A673 (cell line): Measurements from ENCODE around the gene ZNF816. TPM values are rescaled to one million over a fixed set of nuclear protein-coding genes. Genes with fewer than 3 reads are reported as not detected.
"Not testable (repeated sequence)": the region's sequence is repeated elsewhere in the genome, so short reads cannot be mapped to it uniquely, and the experiment has no call there.

ENCODE experiments used
- BruUV-seq: library from RNA; stranded (reverse); fragments of 400-500 nt; replicated peaks from 2 replicates; lab custom pipeline; 2021; lab: Mats Ljungman, UMichigan
- CTCF ChIA-PET: fragments of 300-600 bp; sonication (Branson Sonifier 250); formaldehyde crosslinking; loops from one replicate; lab custom pipeline; 2022; ENCODE audit warnings: antibody characterized with exemption; lab: Charles Lee
- POLR2A ChIA-PET: fragments of 300-600 bp; sonication (Branson Sonifier 250); formaldehyde crosslinking; loops from one replicate; lab custom pipeline; 2022; ENCODE audit warnings: antibody characterized with exemption; ENCODE audit not compliant: low non-redundant PET; lab: Charles Lee
- DNase-seq: peaks from one replicate; pipeline ENCODE4 v3.0.0-alpha.2; 2015; ENCODE audit warnings: low spot score
- H3K27ac ChIP-seq: fragments of 200-600 bp; sonication (generic); 2 replicates; pipeline ENCODE4 v1.5.1; 2016; ENCODE audit warnings: mixed run types, low read depth, mild to moderate bottlenecking, mixed read lengths, antibody characterized with exemption, low read length; ENCODE audit not compliant: poor library complexity, severe bottlenecking
- H3K27me3 ChIP-seq: fragments of 200-600 bp; sonication (generic); replicated peaks from 2 replicates; pipeline ENCODE4 v1.6.1; 2017; ENCODE audit warnings: mixed run types, low read depth, mild to moderate bottlenecking, mixed read lengths, antibody characterized with exemption, low read length; ENCODE audit not compliant: insufficient read depth, poor library complexity
- H3K36me3 ChIP-seq: fragments of 200-600 bp; sonication (generic); 2 replicates; pipeline ENCODE4 v1.6.1; 2016; ENCODE audit warnings: mixed run types, mild to moderate bottlenecking, mixed read lengths, antibody characterized with exemption, low read length; ENCODE audit not compliant: insufficient read depth, poor library complexity, severe bottlenecking
- H3K4me1 ChIP-seq: fragments of 200-600 bp; sonication (generic); 2 replicates; pipeline ENCODE4 v1.6.1; 2017; ENCODE audit warnings: mixed run types, mild to moderate bottlenecking, mixed read lengths, antibody characterized with exemption, low read length; ENCODE audit not compliant: insufficient read depth, poor library complexity, severe bottlenecking
- H3K4me3 ChIP-seq: fragments of 200-600 bp; sonication (generic); 2 replicates; pipeline ENCODE4 v1.5.1; 2016; ENCODE audit warnings: low read depth, mixed run types, mild to moderate bottlenecking, mixed read lengths, low read length; ENCODE audit not compliant: poor library complexity, severe bottlenecking
- H3K9me3 ChIP-seq: fragments of 200-600 bp; sonication (generic); 2 replicates; pipeline ENCODE4 v1.6.1; 2016; ENCODE audit warnings: mixed run types, low read depth, mild to moderate bottlenecking, mixed read lengths, antibody characterized with exemption, low read length; ENCODE audit not compliant: poor library complexity, severe bottlenecking
- CTCF ChIP-seq: fragments of 300-800, 200-600 bp; sonication (generic); conservative IDR thresholded peaks from 2 replicates; pipeline ENCODE4 v1.5.1; 2017; ENCODE audit warnings: low read depth, mild to moderate bottlenecking, antibody characterized with exemption, low read length, moderate library complexity, mixed read lengths
- EZH2 ChIP-seq: fragments of 200-600 bp; sonication (generic); IDR thresholded peaks from 2 replicates; pipeline ENCODE4 v1.6.1; 2017; ENCODE audit warnings: borderline replicate concordance, low read depth, mild to moderate bottlenecking, mixed read lengths, antibody characterized with exemption, low read length; ENCODE audit not compliant: poor library complexity, severe bottlenecking
- intact Hi-C: fragments of 100-400 bp; cut with micrococcal nuclease; formaldehyde crosslinking; loops from one replicate; pipeline ENCODE4 v1.10.0; 2022; ENCODE audit not compliant: unreplicated experiment
- total RNA-seq: library from RNA; stranded (reverse); gene quantifications from 2 replicates; pipeline ENCODE4 v1.2.3, GENCODE V29; 2021

ZNF816 gene
- total RNA-seq, 1 experiment from 2014 or later = 6.6 TPM

GRCh38 chr19:52946322-52947310 lies 16.1 kb downstream of the ZNF816 start:
- H3K4me1 ChIP-seq = no peaks in the 10 kb centered on the region
- no TSS peak for BruUV-seq
- no peak overlapping the region for H3K27ac ChIP-seq
- TF ChIP-seq CTCF = no peak
- TF ChIP-seq EZH2 = no peak
- no peaks in the 10 kb centered on the region for H3K27me3 ChIP-seq
- intact Hi-C loops = no loop called here
- peaks cover 34% of the 10 kb centered on the region for H3K9me3 ChIP-seq
- peaks cover 17% of the 10 kb centered on the region for H3K36me3 ChIP-seq
- DNase-seq = no peak
- H3K4me3 ChIP-seq = no peak overlapping the region
- ChIA-PET POLR2A (no interaction called here), CTCF (no interaction called here)

- Histone ChIP-seq H3K27me3 (no peaks in the 10 kb centered on the region), H3K4me1 (no peaks in the 10 kb centered on the region), H3K9me3 (peaks cover 26% of the 10 kb centered on the region), H3K27ac (no peak overlapping the region), H3K4me3 (no peak overlapping the region), H3K36me3 (peaks cover 9% of the 10 kb centered on the region)
- TF ChIP-seq EZH2 = no peak
- TF ChIP-seq CTCF = no peak
- no peak for DNase-seq
- POLR2A ChIA-PET = no interaction called here
- no TSS peak for BruUV-seq
- CTCF ChIA-PET = no interaction called here
- intact Hi-C loops = no loop called here
These were observed 16.9 kb downstream of the ZNF816 start for GRCh38 chr19:52945652-52946321.

- intact Hi-C loops, DNase-seq, POLR2A ChIA-PET, H3K27ac ChIP-seq, H3K27me3 ChIP-seq, H3K4me3 ChIP-seq, CTCF ChIA-PET, H3K4me1 ChIP-seq, H3K36me3 ChIP-seq, BruUV-seq: not testable (repeated sequence)
- peaks cover 17% of the 10 kb centered on the region for H3K9me3 ChIP-seq
These were observed 17.8 kb downstream of the ZNF816 start for GRCh38 chr19:52944703-52945493.
